ENCODE results near the gene GBA2.
A peak's percentile ranks its signal among the peaks of the same experiment; 100 is the strongest.

Gene GBA2

GRCh38 chr9:35703906-35704672, 44.9 kb downstream of the GBA2 start:
- no peak overlapping the region for H3K4me3 ChIP-seq (ENCODE audit: low read length)
- no peak for DNase-seq (ENCODE audit: low read depth, low spot score)

- no peak overlapping the region for H3K4me3 ChIP-seq (ENCODE audit: low read length)
- no peak for DNase-seq (ENCODE audit: low read depth, low spot score)
Measured at GRCh38 chr9:35702696-35703095, 46.3 kb downstream of the GBA2 start.

GRCh38 chr9:35700942-35701341, 48.1 kb downstream of the GBA2 start:
- DNase-seq (ENCODE audit: low read depth, low spot score): no peak
- H3K4me3 ChIP-seq (ENCODE audit: low read length): no peak overlapping the region

- no peak overlapping the region for H3K4me3 ChIP-seq (ENCODE audit: low read length)
- no peak for DNase-seq (ENCODE audit: low read depth, low spot score)
Measured at GRCh38 chr9:35700031-35700430, 49.0 kb downstream of the GBA2 start.

- DNase-seq (ENCODE audit: low read depth, low spot score): no peak
- H3K4me3 ChIP-seq (ENCODE audit: low read length): no peak overlapping the region
Measured at GRCh38 chr9:35698231-35698630, 50.8 kb downstream of the GBA2 start.

GRCh38 chr9:35697486-35697885, 51.5 kb downstream of the GBA2 start:
- H3K4me3 ChIP-seq (ENCODE audit: low read length): no peak overlapping the region
- no peak for DNase-seq (ENCODE audit: low read depth, low spot score)

- DNase-seq (ENCODE audit: low read depth, low spot score): peak; percentile 20
- H3K4me3 ChIP-seq (ENCODE audit: low read length): no peak overlapping the region
Measured at GRCh38 chr9:35696520-35697215, 52.4 kb downstream of the GBA2 start.

GRCh38 chr9:35695943-35696401, 53.1 kb downstream of the GBA2 start:
- H3K4me3 ChIP-seq (ENCODE audit: low read length): no peak overlapping the region
- DNase-seq (ENCODE audit: low read depth, low spot score): no peak

- H3K4me3 ChIP-seq (ENCODE audit: low read length): no peak overlapping the region
- no peak for DNase-seq (ENCODE audit: low read depth, low spot score)
Measured at GRCh38 chr9:35691757-35692301, 57.2 kb downstream of the GBA2 start.

- H3K4me3 ChIP-seq (ENCODE audit: low read length): peak overlapping the region; percentile 68
- no peak for DNase-seq (ENCODE audit: low read depth, low spot score)
Measured at GRCh38 chr9:35691334-35691650, 57.7 kb downstream of the GBA2 start.

- peak; percentile 45 for DNase-seq (ENCODE audit: low read depth, low spot score)
- peak overlapping the region; percentile 68 for H3K4me3 ChIP-seq (ENCODE audit: low read length)
Measured at GRCh38 chr9:35690614-35691333, 58.3 kb downstream of the GBA2 start.

- peak overlapping the region; percentile 68 for H3K4me3 ChIP-seq (ENCODE audit: low read length)
- no peak for DNase-seq (ENCODE audit: low read depth, low spot score)
Measured at GRCh38 chr9:35690294-35690613, 58.8 kb downstream of the GBA2 start.

- H3K4me3 ChIP-seq (ENCODE audit: low read length): peak within 1 kb of the TSS; percentile 68
- DNase-seq (ENCODE audit: low read depth, low spot score): no peak
Measured at GRCh38 chr9:35689542-35690293, 59.3 kb downstream of the GBA2 start, which contains the start of gene TPM2. TPM2 (minus strand) TSS chr9:35689925; CDS start chr9:35689817, 108 bp downstream.

GRCh38 chr9:35688558-35689541, 60.2 kb downstream of the GBA2 start:
- no peak overlapping the region for H3K4me3 ChIP-seq (ENCODE audit: low read length)

GRCh38 chr9:35687972-35688557, 61.0 kb downstream of the GBA2 start:
- no peak overlapping the region for H3K4me3 ChIP-seq (ENCODE audit: low read length)
- DNase-seq (ENCODE audit: low read depth, low spot score): no peak

More at GRCh38 chr9:35688558-35689541, 60.2 kb downstream of the GBA2 start:
- DNase-seq (ENCODE audit: low read depth, low spot score): no peak

- H3K4me3 ChIP-seq (ENCODE audit: low read length): no peak overlapping the region
- DNase-seq (ENCODE audit: low read depth, low spot score): no peak
Measured at GRCh38 chr9:35687306-35687705, 61.7 kb downstream of the GBA2 start.

Data from Jurkat, Clone E6-1 (cell line).